IPS-18c (cell line): Measurements from ENCODE around the gene DGKI.

Experiments
- H3K4me3 ChIP-seq: 2 replicates; pipeline ENCODE4 v1.7.0; 2013; ENCODE audit warnings: low read depth, mild to moderate bottlenecking, low read length, moderate library complexity; ENCODE audit not compliant: insufficient read depth
- H3K9me3 ChIP-seq: one replicate; pipeline ENCODE4 v1.6.1; 2013; ENCODE audit warnings: mild to moderate bottlenecking, low read length, moderate library complexity; ENCODE audit not compliant: control insufficient read depth, insufficient read depth

DGKI gene

DNA sequence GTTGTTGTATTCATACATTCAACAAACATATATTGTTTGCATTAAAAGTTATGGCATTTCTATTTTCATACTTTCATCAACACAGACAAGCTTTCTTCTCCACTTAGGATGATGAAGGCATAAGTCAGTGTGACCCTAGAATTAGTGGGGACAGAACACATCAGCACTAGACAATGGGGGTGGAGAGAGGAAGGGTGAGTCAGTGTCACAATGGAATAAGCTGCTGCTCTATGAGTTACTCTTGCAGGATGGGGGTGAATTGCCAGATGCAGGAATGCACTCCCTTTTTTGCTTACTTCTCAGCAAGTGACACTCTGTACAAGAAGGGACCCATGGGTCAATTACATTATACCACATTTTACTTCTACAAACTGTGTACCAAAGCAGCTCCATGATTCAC is 74.0 kb downstream of the DGKI start:
- Histone ChIP-seq H3K4me3 (no peak overlapping the region), H3K9me3 (no peaks in the 10 kb centered on the region)

DNA sequence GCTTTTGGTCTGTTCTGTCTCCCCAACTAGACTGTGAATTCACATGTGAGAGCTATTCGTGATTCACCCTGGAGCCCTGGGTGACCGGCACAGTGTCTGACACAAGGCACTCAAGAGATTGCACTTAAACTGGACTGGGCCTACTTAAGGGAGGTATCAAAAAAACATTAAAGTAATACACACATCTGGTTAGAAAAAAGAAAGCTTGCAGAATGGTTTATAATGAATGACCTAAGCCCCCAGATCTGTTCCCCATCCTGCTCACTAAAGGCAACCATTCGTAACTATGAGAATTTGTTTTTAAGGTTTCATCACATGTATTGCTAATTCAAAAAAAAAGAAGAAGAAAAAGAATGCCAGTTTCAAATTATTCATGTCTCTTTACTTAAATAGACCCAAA is 74.5 kb downstream of the DGKI start:
- no peaks in the 10 kb centered on the region for H3K9me3 ChIP-seq
- H3K4me3 ChIP-seq = no peak overlapping the region

GRCh38 chr7:137771679-137772078 is 75.1 kb downstream of the DGKI start:
- Histone ChIP-seq H3K9me3 (no peaks in the 10 kb centered on the region), H3K4me3 (no peak overlapping the region)

DNA sequence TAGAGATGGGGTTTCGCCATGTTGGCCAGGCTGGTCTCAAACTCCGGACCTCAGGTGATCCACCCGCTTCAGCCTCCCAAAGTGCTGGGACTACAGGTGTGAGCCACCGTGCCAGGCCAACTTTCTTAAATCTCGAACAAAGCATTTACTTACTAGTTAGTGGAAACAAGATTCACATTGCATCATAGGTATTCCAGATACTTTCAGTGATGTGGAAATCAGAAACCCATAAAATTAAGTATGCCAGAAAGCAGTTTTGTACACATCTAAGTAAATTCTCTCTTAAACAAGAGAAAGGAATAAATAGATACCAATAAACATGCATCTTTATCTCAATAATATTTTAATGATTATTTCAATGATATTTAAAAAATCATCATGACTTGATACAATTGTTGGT is 75.5 kb downstream of the DGKI start:
- Histone ChIP-seq H3K9me3 (no peaks in the 10 kb centered on the region), H3K4me3 (no peak overlapping the region)

DNA sequence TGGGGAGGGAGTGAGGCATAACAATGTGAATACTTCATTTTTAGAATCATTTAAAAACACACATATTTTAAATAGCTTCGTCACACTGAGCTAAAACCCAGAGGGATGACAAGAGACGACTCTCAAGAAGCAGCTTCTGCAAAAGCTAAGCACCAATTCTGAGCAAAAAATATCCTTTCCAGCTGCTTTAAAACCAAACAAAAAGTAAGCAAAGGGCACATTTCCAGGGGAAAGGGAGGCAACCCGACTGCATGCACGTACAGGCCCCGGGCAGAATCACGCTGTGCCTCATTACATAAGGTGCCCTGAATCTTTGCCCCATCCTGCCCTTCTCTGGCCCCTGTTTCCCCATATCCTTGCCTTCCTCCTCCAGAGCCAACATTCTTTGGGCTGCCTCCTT is 78.4 kb downstream of the DGKI start:
- Histone ChIP-seq H3K9me3 (no peaks in the 10 kb centered on the region), H3K4me3 (no peak overlapping the region)

DNA sequence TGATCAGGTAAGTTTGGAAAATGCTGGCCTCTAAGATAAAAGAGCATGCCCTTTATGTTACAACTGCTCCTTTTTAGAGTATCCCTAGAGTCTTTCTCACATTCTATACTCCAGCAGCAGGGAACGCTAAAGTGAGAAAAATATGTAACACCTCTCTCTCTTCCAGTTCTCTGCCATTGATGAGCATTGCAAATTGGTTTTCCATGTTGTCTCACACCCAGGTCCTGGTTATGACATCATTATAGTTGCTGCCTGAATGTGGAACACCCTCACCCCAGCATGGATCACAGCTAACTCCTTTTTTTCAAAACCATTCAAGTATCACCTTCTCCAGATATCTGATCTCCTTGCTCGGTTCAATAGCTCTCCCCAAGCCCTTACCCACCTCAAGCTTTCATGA is 84.4 kb downstream of the DGKI start:
- Histone ChIP-seq H3K4me3 (no peak overlapping the region), H3K9me3 (no peaks in the 10 kb centered on the region)

GRCh38 chr7:137760111-137760510 is 86.7 kb downstream of the DGKI start:
- H3K9me3 ChIP-seq = no peaks in the 10 kb centered on the region
- H3K4me3 ChIP-seq = no peak overlapping the region

DNA sequence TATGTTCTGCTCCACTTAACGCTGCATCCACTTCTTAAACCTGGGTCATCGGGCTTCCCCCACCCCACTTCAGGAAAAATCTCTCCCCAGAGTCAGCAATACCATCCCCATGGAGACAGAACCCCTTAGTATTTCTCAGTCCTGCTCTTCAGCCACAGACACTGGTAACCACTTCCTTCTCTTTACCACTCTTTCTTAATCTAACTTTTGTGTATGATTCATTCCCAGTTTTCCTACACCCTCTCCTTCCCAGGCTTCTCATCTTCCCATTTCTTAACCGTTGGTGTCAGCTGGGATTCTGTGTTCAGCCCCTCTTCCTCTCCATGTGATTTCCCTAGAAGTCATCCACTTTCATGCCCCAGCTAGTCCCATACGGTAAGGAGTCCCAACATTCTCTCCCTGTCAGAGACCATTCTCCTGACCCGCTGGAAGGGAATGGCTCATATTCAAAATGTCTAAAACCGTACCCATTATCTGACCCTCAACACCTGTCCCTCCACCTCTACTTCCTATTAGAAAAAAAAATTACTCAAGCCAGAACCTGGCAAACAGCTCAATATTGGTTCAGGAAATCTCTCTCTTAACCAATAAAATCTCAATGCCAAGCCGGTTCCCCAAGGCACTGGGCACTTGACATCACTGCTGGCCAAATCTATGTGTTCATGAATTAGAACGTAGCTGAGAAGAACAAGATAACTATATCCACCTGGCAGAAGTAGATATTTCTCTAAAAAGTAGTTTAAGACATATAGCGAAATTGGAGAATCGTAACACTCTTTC is 89.4 kb downstream of the DGKI start:
- Histone ChIP-seq H3K9me3 (no peaks in the 10 kb centered on the region), H3K4me3 (no peak overlapping the region)

GRCh38 chr7:137755846-137756651 is 90.7 kb downstream of the DGKI start:
- Histone ChIP-seq H3K9me3 (no peaks in the 10 kb centered on the region), H3K4me3 (no peak overlapping the region)

GRCh38 chr7:137755427-137755826 is 91.3 kb downstream of the DGKI start:
- H3K4me3 ChIP-seq = no peak overlapping the region
- H3K9me3 ChIP-seq = no peaks in the 10 kb centered on the region

DNA sequence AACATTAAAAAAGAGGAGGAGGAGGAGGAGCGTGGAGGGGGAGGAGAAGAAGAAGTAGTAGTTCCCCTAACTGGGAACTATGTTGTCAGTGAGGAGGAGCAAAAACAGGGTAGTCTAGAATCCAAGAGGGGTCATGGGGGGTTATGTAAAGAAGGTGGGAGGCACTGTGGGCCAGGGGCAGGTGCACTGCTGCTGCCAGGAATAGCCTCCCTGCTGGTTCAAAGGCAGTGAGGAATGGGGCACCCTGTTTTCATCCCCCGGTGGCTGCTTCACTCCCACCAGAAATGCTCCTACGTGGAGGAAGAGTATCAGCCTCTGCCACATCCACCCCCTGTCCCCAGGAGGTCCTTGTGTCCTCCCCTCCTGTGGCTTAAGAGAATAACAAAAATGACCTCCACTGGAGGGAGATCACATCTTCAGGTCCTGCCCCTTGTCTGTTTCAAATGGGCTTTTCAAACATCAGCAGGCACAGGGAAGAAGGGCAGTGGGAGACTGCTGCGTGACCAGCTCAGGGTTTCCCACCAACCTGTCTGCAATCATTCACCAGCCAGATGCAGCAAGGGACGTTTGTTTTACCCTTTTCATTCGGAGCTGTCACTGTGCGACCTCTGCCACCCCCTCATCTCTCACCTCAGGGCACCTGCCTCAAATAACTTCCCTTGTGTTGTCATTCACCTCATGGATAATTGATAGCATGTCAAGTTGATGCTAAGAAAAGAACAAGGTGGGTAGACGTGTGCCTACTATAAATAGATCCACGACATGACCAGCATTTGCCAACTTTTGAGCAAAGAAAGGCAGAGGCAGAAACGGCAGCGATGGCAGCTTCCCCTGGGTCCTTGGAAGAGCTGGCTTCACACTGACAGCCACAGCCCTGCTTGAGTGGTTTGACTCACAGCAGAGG is 92.6 kb downstream of the DGKI start:
- Histone ChIP-seq H3K9me3 (no peaks in the 10 kb centered on the region), H3K4me3 (no peak overlapping the region)

- H3K9me3 ChIP-seq = no peaks in the 10 kb centered on the region
- H3K4me3 ChIP-seq = no peak overlapping the region
These were observed 93.2 kb downstream of the DGKI start for GRCh38 chr7:137753575-137753947.

DNA sequence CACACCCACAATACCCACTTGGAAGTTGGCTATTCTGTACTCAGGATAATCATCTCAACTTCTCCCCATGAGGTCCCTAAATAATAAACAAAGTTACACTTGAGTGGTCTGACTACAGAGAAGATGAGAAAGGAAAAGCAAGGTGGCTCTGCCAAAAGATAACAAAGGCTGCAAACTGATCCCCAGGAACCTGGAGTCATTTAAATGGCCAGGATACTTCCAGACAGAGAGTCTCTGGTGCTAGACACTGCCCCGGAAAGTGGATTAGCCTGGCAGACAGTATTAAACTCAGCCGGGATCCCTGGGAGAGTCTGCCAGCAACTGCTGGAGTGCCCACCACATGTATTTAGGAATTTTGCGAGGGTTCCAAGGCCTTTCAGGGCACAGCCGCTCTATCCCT is 93.7 kb downstream of the DGKI start:
- Histone ChIP-seq H3K4me3 (no peak overlapping the region), H3K9me3 (no peaks in the 10 kb centered on the region)

- Histone ChIP-seq H3K4me3 (no peak overlapping the region), H3K9me3 (no peaks in the 10 kb centered on the region)
These were observed 95.3 kb downstream of the DGKI start for GRCh38 chr7:137751361-137752009.

- H3K4me3 ChIP-seq = no peak overlapping the region
- no peaks in the 10 kb centered on the region for H3K9me3 ChIP-seq
These were observed 99.3 kb downstream of the DGKI start for GRCh38 chr7:137747359-137748031.

- H3K9me3 ChIP-seq = no peaks in the 10 kb centered on the region
- no peak overlapping the region for H3K4me3 ChIP-seq
These were observed 103.8 kb downstream of the DGKI start for GRCh38 chr7:137743021-137743420.

GRCh38 chr7:137742051-137742450 is 104.7 kb downstream of the DGKI start:
- Histone ChIP-seq H3K9me3 (no peaks in the 10 kb centered on the region), H3K4me3 (no peak overlapping the region)
